Natural killer cell (primary cell): ENCODE measurements around the gene ZNF32. TPM values are rescaled to one million over a fixed set of nuclear protein-coding genes. Genes with fewer than 3 reads are reported as not detected.
"Not testable (repeated sequence)": the region's sequence is repeated elsewhere in the genome, so short reads cannot be mapped to it uniquely, and the experiment has no call there.

Experiments
- ATAC-seq, 3 donors: fragments of 150-1000 bp in 2 of 3; fragments of 200-7000 bp in 1 of 3; cut with Tn5 transposase; 1 replicate in 1 of 3; 2 replicates in 2 of 3; pipeline ENCODE4 v1.10.0; 2021; ENCODE audit warnings: mild to moderate bottlenecking in 2 of 3, moderate library complexity in 2 of 3
- DNase-seq, 2 donors: peaks; one replicate each; pipeline versions ENCODE4 v3.0.0 to v3.0.0-alpha.2; 2013 to 2021; ENCODE audit warnings: mixed read lengths in 1 of 2
- H3K27ac ChIP-seq: one replicate; pipeline ENCODE4 v1.5.1; 2013; ENCODE audit warnings: mild to moderate bottlenecking, low read length
- H3K27me3 ChIP-seq: one replicate; pipeline ENCODE4 v1.6.1; 2013; ENCODE audit warnings: low read length; ENCODE audit not compliant: control insufficient read depth, insufficient read depth
- H3K36me3 ChIP-seq: one replicate; pipeline ENCODE4 v1.6.1; 2013; ENCODE audit warnings: low read length; ENCODE audit not compliant: control insufficient read depth, insufficient read depth
- H3K4me1 ChIP-seq: one replicate; pipeline ENCODE4 v1.6.1; 2013; ENCODE audit warnings: low read length; ENCODE audit not compliant: control insufficient read depth, insufficient read depth
- H3K4me3 ChIP-seq: one replicate; pipeline ENCODE4 v1.5.1; 2013; ENCODE audit warnings: low read length
- H3K9me3 ChIP-seq: one replicate; pipeline ENCODE4 v1.6.1; 2013; ENCODE audit warnings: low read length; ENCODE audit not compliant: control insufficient read depth, insufficient read depth
- H3K27ac Mint-ChIP-seq, 2 donors: one replicate each; pipeline ENCODE4 v1.8.0; 2022; ENCODE audit warnings: mild to moderate bottlenecking in 2 of 2, mixed read lengths in 2 of 2, moderate library complexity in 1 of 2
- H3K27me3 Mint-ChIP-seq, 2 donors: one replicate each; pipeline ENCODE4 v1.8.0; 2022; ENCODE audit warnings: low read depth in 2 of 2, mixed read lengths in 2 of 2
- H3K36me3 Mint-ChIP-seq: one replicate; pipeline ENCODE4 v1.8.0; 2022; ENCODE audit warnings: mixed read lengths
- H3K4me1 Mint-ChIP-seq, 2 donors: one replicate each; pipeline ENCODE4 v1.8.0; 2022; ENCODE audit warnings: mixed read lengths in 2 of 2
- H3K4me3 Mint-ChIP-seq: one replicate; pipeline ENCODE4 v1.8.0; 2022; ENCODE audit warnings: mild to moderate bottlenecking, moderate library complexity, mixed read lengths
- H3K9me3 Mint-ChIP-seq, 2 donors: one replicate each; pipeline ENCODE4 v1.8.0; 2022; ENCODE audit warnings: mixed read lengths in 2 of 2
- WGBS: methylation state at CpG from one replicate; pipeline ENCODE4 v1.1.7; 2013; ENCODE audit warnings: missing lambda C conversion rate; ENCODE audit not compliant: insufficient coverage; 5-methylcytosine and 5-hydroxymethylcytosine counted together
- intact Hi-C: fragments of 100-400 bp; cut with micrococcal nuclease; formaldehyde crosslinking; loops from one replicate; pipeline ENCODE4 v1.14.2; 2022
- total RNA-seq, 4 donors: library from RNA; stranded (reverse); fragments of 120-200 nt in 1 of 4; gene quantifications; one replicate each; pipeline versions ENCODE4 v1.2.3 to v1.2.4, GENCODE V29; 2013 to 2022
- TF ChIP-seq, protein P1 (sequence below): fragments of 200-600 bp; IDR thresholded peaks from one replicate; pipeline ENCODE4 v1.8.0; 2022; ENCODE audit warnings: antibody characterized with exemption

ZNF32 gene
- total RNA-seq, 3 donors from 2014 or later (not counting 1 experiment from before 2014, with no cell fraction given): 19.1 to 28.9 (median 26.2) TPM

DNA sequence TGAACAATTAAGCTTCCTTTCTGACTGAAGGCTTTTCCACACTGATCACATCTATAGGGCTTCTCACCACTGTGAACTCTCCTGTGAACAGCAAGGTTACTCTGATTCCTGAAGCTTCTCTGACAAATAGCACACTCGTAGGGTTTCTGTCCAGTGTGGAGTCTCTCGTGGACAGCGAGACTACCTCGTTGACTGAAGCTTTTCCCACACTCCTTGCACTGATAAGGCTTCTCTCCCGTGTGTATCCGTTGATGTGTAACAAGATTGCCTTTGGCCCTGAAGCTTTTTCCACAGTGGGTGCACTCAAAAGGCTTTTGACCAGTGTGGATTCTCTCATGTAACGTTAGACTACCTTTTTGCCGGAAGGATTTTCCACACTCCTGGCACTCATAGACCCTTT is 4.4 kb downstream of the ZNF32 start:
- WGBS: 96% methylated on average over 8 of the region's 8 CpGs
- Mint-ChIP-seq H3K27ac (no peak overlapping the region), H3K4me3 (no peak overlapping the region), H3K4me1 (peaks cover 19 to 24% of the 10 kb centered on the region in 2 donors), H3K9me3 (peaks cover 6 to 22% of the 10 kb centered on the region in 2 donors), H3K36me3 (peaks cover 37% of the 10 kb centered on the region), H3K27me3 (no peaks in the 10 kb centered on the region)
- intact Hi-C loops: no loop called here
- Histone ChIP-seq H3K4me3 (no peak overlapping the region), H3K27ac (no peak overlapping the region), H3K9me3 (peaks cover 49% of the 10 kb centered on the region), H3K4me1 (peaks cover 12% of the 10 kb centered on the region), H3K27me3 (no peaks in the 10 kb centered on the region), H3K36me3 (peaks cover 31% of the 10 kb centered on the region)
- ATAC-seq (no peak), DNase-seq (no peak)
- TF ChIP-seq, protein P1, sequence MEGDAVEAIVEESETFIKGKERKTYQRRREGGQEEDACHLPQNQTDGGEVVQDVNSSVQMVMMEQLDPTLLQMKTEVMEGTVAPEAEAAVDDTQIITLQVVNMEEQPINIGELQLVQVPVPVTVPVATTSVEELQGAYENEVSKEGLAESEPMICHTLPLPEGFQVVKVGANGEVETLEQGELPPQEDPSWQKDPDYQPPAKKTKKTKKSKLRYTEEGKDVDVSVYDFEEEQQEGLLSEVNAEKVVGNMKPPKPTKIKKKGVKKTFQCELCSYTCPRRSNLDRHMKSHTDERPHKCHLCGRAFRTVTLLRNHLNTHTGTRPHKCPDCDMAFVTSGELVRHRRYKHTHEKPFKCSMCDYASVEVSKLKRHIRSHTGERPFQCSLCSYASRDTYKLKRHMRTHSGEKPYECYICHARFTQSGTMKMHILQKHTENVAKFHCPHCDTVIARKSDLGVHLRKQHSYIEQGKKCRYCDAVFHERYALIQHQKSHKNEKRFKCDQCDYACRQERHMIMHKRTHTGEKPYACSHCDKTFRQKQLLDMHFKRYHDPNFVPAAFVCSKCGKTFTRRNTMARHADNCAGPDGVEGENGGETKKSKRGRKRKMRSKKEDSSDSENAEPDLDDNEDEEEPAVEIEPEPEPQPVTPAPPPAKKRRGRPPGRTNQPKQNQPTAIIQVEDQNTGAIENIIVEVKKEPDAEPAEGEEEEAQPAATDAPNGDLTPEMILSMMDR: no peak

DNA sequence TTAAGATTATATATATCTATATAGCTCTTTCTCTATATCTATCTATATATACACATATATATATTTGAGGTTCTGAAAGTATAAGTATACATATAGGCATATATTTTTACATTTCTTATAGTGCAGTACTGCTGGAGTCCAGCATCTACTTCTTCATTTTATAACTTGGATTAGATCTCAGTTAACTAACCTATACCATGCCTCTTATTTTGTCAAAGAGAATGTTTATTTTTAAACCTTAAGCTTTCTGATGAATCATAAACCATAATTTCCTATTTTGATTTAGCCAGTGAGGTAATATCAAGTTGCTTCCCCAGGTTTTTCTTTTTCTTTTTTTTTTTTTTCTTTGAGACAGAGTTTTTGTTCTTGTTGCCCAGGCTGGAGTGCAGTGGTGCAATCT is 8.1 kb downstream of the ZNF32 start:
- DNase-seq (no peak), ATAC-seq (no peak)
- no peak overlapping the region for H3K4me3 ChIP-seq
- intact Hi-C loops: no loop called here
- Mint-ChIP-seq H3K9me3 (peaks cover 5 to 17% of the 10 kb centered on the region in 2 donors), H3K36me3 (peaks cover 48% of the 10 kb centered on the region), H3K4me3 (no peak overlapping the region), H3K27me3 (no peaks in the 10 kb centered on the region), H3K4me1 (no peaks in the 10 kb centered on the region), H3K27ac (no peak overlapping the region)
- peaks cover 24% of the 10 kb centered on the region for H3K36me3 ChIP-seq
- TF ChIP-seq, protein P1: no peak
- no peaks in the 10 kb centered on the region for H3K4me1 ChIP-seq
- H3K27me3 ChIP-seq: no peaks in the 10 kb centered on the region
- peaks cover 36% of the 10 kb centered on the region for H3K9me3 ChIP-seq
- no peak overlapping the region for H3K27ac ChIP-seq

DNA sequence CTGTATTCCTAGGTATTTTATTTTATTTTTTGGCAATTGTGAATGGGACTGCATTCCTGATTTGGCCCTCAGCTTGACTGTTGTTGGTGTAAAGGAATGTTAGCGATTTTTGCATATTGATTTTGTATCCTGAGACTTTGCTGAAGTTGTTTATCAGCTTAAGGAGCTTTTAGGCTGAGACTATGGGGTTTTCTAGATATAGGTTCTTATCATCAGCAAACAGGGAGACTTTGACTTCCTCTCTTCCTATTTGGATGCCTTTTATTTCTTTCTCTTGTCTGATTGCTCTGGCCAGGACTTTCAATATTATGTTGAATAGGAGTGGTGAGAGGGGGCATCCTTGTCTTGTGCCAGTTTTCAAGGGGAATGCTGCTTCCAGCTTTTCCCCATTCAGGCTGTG is 12.9 kb downstream of the ZNF32 start:
- intact Hi-C loops, H3K36me3 ChIP-seq, DNase-seq, H3K4me1 ChIP-seq, ATAC-seq, H3K27ac ChIP-seq, H3K4me3 Mint-ChIP-seq, H3K27ac Mint-ChIP-seq, H3K27me3 ChIP-seq, H3K4me1 Mint-ChIP-seq, H3K4me3 ChIP-seq, H3K27me3 Mint-ChIP-seq, H3K9me3 ChIP-seq: not testable (repeated sequence)
- peaks cover 7 to 20% of the 10 kb centered on the region in 2 donors for H3K9me3 Mint-ChIP-seq
- 60% methylated on average over 1 of the region's 1 CpG for WGBS
- H3K36me3 Mint-ChIP-seq: peaks cover 39% of the 10 kb centered on the region

DNA sequence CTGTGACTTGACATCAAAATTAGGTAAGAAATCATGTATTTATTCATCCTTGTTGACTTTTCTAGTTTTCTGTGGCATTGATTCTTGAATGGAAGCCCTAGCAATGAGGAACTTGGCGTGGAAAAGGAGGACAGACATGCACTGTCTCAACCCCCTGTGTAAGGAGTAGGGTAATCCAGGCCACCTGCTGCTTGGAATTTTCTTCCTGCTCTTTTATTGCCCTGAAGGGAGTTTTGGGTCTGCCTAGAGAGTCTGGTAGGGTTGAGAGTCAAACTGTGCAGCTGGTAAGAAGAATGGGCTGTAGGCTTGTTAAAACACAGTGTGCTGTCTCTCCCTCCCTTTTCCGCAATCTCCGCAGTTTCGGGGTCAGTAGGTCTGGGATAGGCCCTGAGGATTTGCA is 19.7 kb downstream of the ZNF32 start:
- WGBS: 90% methylated on average over 4 of the region's 4 CpGs
- no peak for DNase-seq
- H3K27me3 ChIP-seq: no peaks in the 10 kb centered on the region
- Mint-ChIP-seq H3K36me3 (peaks cover 5% of the 10 kb centered on the region), H3K9me3 (peaks cover 2% of the 10 kb centered on the region in 2 donors), H3K4me3 (no peak overlapping the region), H3K27me3 (no peaks in the 10 kb centered on the region), H3K4me1 (no peaks in the 10 kb centered on the region), H3K27ac (no peak overlapping the region)
- ATAC-seq: no peak
- no peak overlapping the region for H3K27ac ChIP-seq
- no peaks in the 10 kb centered on the region for H3K9me3 ChIP-seq
- no peak overlapping the region for H3K4me3 ChIP-seq
- H3K36me3 ChIP-seq: no peaks in the 10 kb centered on the region
- no peaks in the 10 kb centered on the region for H3K4me1 ChIP-seq
- TF ChIP-seq, protein P1: no peak
- intact Hi-C loops: no loop called here
